Left cardiac atrium (tissue), 4 donors: Measurements from ENCODE around the gene CFAP65. TPM values are rescaled to one million over a fixed set of nuclear protein-coding genes. Genes with fewer than 3 reads are reported as not detected.

ENCODE experiments used
- ATAC-seq, 2 donors: fragments of 200-7000 bp; cut with Tn5 transposase; one replicate each; pipeline ENCODE4 v1.9.1; 2020; ENCODE audit warnings: mild to moderate bottlenecking in 2 of 2, moderate library complexity in 2 of 2
- DNase-seq: peaks from one replicate; pipeline ENCODE4 v3.0.0-alpha.2; 2020
- intact Hi-C, 2 donors: fragments of 100-400 bp; cut with DNase I; formaldehyde crosslinking; loops; one replicate each; pipeline versions ENCODE4 v1.14.1 to v1.15.1; 2022 to 2023
- total RNA-seq, 2 donors: library from RNA; stranded (reverse); fragmentation: NEBNext Ultra II Directional; extraction: Animal tissue kit (Norgen Biotek cat#: 25700); gene quantifications; one replicate each; pipeline ENCODE4 v1.2.1, GENCODE V29; 2021
- donor health status: DM: no; HTN: yes; CAD: no.
- donor health status: DM: no; HTN: yes; CAD: no; lungs with severe emphysema.
- donor health status: DM: yes; HTN: yes; CAD: no.
- donor health status: Dilated cardiomyopathy.

The CFAP65 gene
- total RNA-seq, 2 donors from 2014 or later = not detected

- DNase-seq (no peak), ATAC-seq (no peak)
- intact Hi-C loops = loop anchor here (5.0 kb wide), 1 partner anchor 46 kb away; no protein-coding TSS in a partner anchor
Observed at GRCh38 chr2:219071131-219071816, 30.0 kb upstream of the CFAP65 start.

GRCh38 chr2:219065484-219065883, 24.2 kb upstream of the CFAP65 start:
- no peak for DNase-seq
- intact Hi-C loops = no loop called here
- ATAC-seq = no peak

GRCh38 chr2:219062081-219062480, 20.8 kb upstream of the CFAP65 start:
- intact Hi-C loops = no loop called here
- ATAC-seq = no peak
- DNase-seq = no peak

GRCh38 chr2:219060821-219061791, 19.8 kb upstream of the CFAP65 start, which contains the start of gene IHH:
IHH (minus strand) TSS chr2:219060921; CDS start chr2:219060467, 454 bp downstream.
- ATAC-seq = no peak
- no peak for DNase-seq

GRCh38 chr2:219059725-219060682, 18.7 kb upstream of the CFAP65 start:
- DNase-seq (no peak), ATAC-seq (no peak)
- intact Hi-C loops = loop anchor here (1.0 to 10.0 kb wide), 4 partner anchors 59 to 245 kb away; partner anchors contain the start of gene PTPRN (in 2 of the 2)

More at GRCh38 chr2:219060821-219061791, 19.8 kb upstream of the CFAP65 start, which contains the start of gene IHH:
- intact Hi-C loops = no loop called here

GRCh38 chr2:219059375-219059724, 18.0 kb upstream of the CFAP65 start:
- DNase-seq (no peak), ATAC-seq (no peak)
- intact Hi-C loops = loop anchor here (1.0 to 10.0 kb wide), 4 partner anchors 60 to 245 kb away; partner anchors contain the start of gene PTPRN (in 2 of the 2)

- DNase-seq (peak; percentile 58), ATAC-seq (peak; percentile 72 to 77)
- intact Hi-C loops = loop anchor here (1.0 to 10.0 kb wide), 4 partner anchors 61 to 246 kb away; partner anchors contain the start of gene PTPRN (in 2 of the 2)
Observed at GRCh38 chr2:219058541-219059374, 17.4 kb upstream of the CFAP65 start.

GRCh38 chr2:219057709-219058540, 16.6 kb upstream of the CFAP65 start:
- ATAC-seq = peak; percentile 91 to 93
- intact Hi-C loops = loop anchor here (5.0 to 10.0 kb wide), 3 partner anchors 64 to 247 kb away; partner anchors contain the start of gene PTPRN (in 2 of the 2)
- peak; percentile 76 for DNase-seq

- ATAC-seq = no peak
- intact Hi-C loops = loop anchor here (5.0 to 10.0 kb wide), 3 partner anchors 65 to 248 kb away; partner anchors contain the start of gene PTPRN (in 2 of the 2)
Observed at GRCh38 chr2:219056896-219057708, 15.8 kb upstream of the CFAP65 start.

GRCh38 chr2:219056176-219056895, 15.0 kb upstream of the CFAP65 start:
- intact Hi-C loops = loop anchor here (5.0 to 10.0 kb wide), 3 partner anchors 66 to 248 kb away; partner anchors contain the start of gene PTPRN (in 2 of the 2)
- DNase-seq = no peak
- no peak for ATAC-seq

More at GRCh38 chr2:219056896-219057708, 15.8 kb upstream of the CFAP65 start:
- DNase-seq = no peak

- intact Hi-C loops = loop anchor here (5.0 to 10.0 kb wide), 3 partner anchors 67 to 250 kb away; partner anchors contain the start of gene PTPRN (in 2 of the 2)
- ATAC-seq (no peak), DNase-seq (no peak)
Observed at GRCh38 chr2:219054956-219055903, 13.9 kb upstream of the CFAP65 start.

GRCh38 chr2:219049282-219049681, 8.0 kb upstream of the CFAP65 start:
- DNase-seq = no peak
- intact Hi-C loops = no loop called here
- no peak for ATAC-seq

- ATAC-seq (peak in 1 of 2 donors; percentile 28), DNase-seq (no peak)
- intact Hi-C loops = no loop called here
Observed at GRCh38 chr2:219045937-219046550, 4.7 kb upstream of the CFAP65 start.
